IMR-90 (cell line): ENCODE results near the gene MYO10. TPM values are rescaled to one million over a fixed set of nuclear protein-coding genes. Genes with fewer than 3 reads are reported as not detected.

ENCODE experiments used
- ATAC-seq: fragments of 200-7000 bp; cut with Tn5 transposase; 2 replicates; pipeline ENCODE4 v1.9.1; 2020; ENCODE audit warnings: low read depth, mild to moderate bottlenecking, moderate library complexity
- BruUV-seq: library from RNA; stranded (reverse); fragments of 400-500 nt; replicated peaks from 2 replicates; lab custom pipeline; 2021; lab: Mats Ljungman, UMichigan
- CTCF ChIA-PET: fragments of 300-600 bp; formaldehyde crosslinking; extraction: SDS; loops from one replicate; lab custom pipeline; 2021; ENCODE audit warnings: antibody characterized with exemption; lab: Yijun Ruan, JAX
- POLR2A ChIA-PET: fragments of 300-600 bp; sonication (Branson Sonifier 250); formaldehyde crosslinking; loops from one replicate; lab custom pipeline; 2022; ENCODE audit warnings: antibody characterized with exemption; ENCODE audit not compliant: unreplicated experiment; lab: Charles Lee
- DNase-seq: peaks from one replicate; pipeline ENCODE4 v3.0.0; 2013
- H2AFZ ChIP-seq: replicated peaks from 2 replicates; pipeline ENCODE3; 2013; ENCODE audit warnings: low read length, mild to moderate bottlenecking; ENCODE audit not compliant: poor library complexity
- H2AK5ac ChIP-seq: 2 replicates; pipeline ENCODE4 v1.6.1; 2013; ENCODE audit warnings: low read depth, low read length, inconsistent platforms
- H2AK9ac ChIP-seq: replicated peaks from 2 replicates; pipeline ENCODE3; 2013; ENCODE audit warnings: mild to moderate bottlenecking, low read depth, low read length, moderate library complexity; ENCODE audit not compliant: poor library complexity
- H2BK120ac ChIP-seq: 2 replicates; pipeline ENCODE4 v1.6.1; 2013; ENCODE audit warnings: low read depth, low read length, inconsistent platforms
- H2BK15ac ChIP-seq: 3 replicates; pipeline ENCODE4 v1.6.1; 2013; ENCODE audit warnings: low read depth, low read length, inconsistent platforms
- H2BK20ac ChIP-seq: 2 replicates; pipeline ENCODE4 v1.6.1; 2013; ENCODE audit warnings: low read depth, mild to moderate bottlenecking, inconsistent platforms, low read length, moderate library complexity
- H2BK5ac ChIP-seq: 2 replicates; pipeline ENCODE4 v1.6.1; 2013; ENCODE audit warnings: mild to moderate bottlenecking, low read depth, low read length, inconsistent platforms; ENCODE audit not compliant: poor library complexity, severe bottlenecking
- H3K14ac ChIP-seq: replicated peaks from 2 replicates; pipeline ENCODE4 v1.6.1; 2013; ENCODE audit warnings: low read depth, low read length, inconsistent platforms
- H3K18ac ChIP-seq: 2 replicates; pipeline ENCODE4 v1.6.1; 2013; ENCODE audit warnings: low read depth, low read length, control low read depth
- H3K23ac ChIP-seq: 2 replicates; pipeline ENCODE4 v1.6.1; 2013; ENCODE audit warnings: low read depth, low read length, inconsistent platforms
- H3K27ac ChIP-seq: 2 replicates; pipeline ENCODE4 v1.5.1; 2013; ENCODE audit warnings: mild to moderate bottlenecking, control low read depth, low read length; ENCODE audit not compliant: insufficient read depth
- H3K27me3 ChIP-seq: 2 replicates; pipeline ENCODE4 v1.6.1; 2013; ENCODE audit warnings: low read length; ENCODE audit not compliant: control insufficient read depth, insufficient read depth
- H3K36me3 ChIP-seq: 2 replicates; pipeline ENCODE4 v1.6.1; 2013; ENCODE audit warnings: low read length, mixed read lengths; ENCODE audit not compliant: control insufficient read depth, insufficient read depth
- H3K4ac ChIP-seq: 2 replicates; pipeline ENCODE4 v1.6.1; 2013; ENCODE audit warnings: low read depth, low read length, inconsistent platforms
- H3K4me1 ChIP-seq: 2 replicates; pipeline ENCODE4 v1.6.1; 2013; ENCODE audit warnings: low read length, mixed read lengths; ENCODE audit not compliant: control insufficient read depth, insufficient read depth
- H3K4me2 ChIP-seq: 2 replicates; pipeline ENCODE4 v1.6.1; 2013; ENCODE audit warnings: low read depth, mild to moderate bottlenecking, control low read depth, low read length, moderate library complexity
- H3K4me3 ChIP-seq: 2 replicates; pipeline ENCODE4 v1.5.1; 2013; ENCODE audit warnings: low read depth, mild to moderate bottlenecking, control low read depth, low read length, moderate library complexity; ENCODE audit not compliant: insufficient read depth
- H3K56ac ChIP-seq: 2 replicates; pipeline ENCODE4 v1.6.1; 2013; ENCODE audit warnings: low read length, inconsistent platforms; ENCODE audit not compliant: insufficient read depth; ENCODE audit errors: extremely low read depth
- H3K79me1 ChIP-seq, 2 experiments: 2 replicates each; pipeline ENCODE4 v1.6.1; 2013; ENCODE audit warnings: low read length in 2 of 2, inconsistent platforms in 1 of 2, low read depth in 1 of 2
- H3K9ac ChIP-seq: 2 replicates; pipeline ENCODE4 v1.6.1; 2013; ENCODE audit warnings: low read depth, low read length, control low read depth
- H3K9me1 ChIP-seq: 2 replicates; pipeline ENCODE4 v1.6.1; 2013; ENCODE audit warnings: low read length, inconsistent platforms; ENCODE audit not compliant: insufficient read depth
- H3K9me3 ChIP-seq: 2 replicates; pipeline ENCODE4 v1.6.1; 2013; ENCODE audit warnings: low read length; ENCODE audit not compliant: control insufficient read depth, insufficient read depth
- H4K20me1 ChIP-seq: 2 replicates; pipeline ENCODE4 v1.6.1; 2013; ENCODE audit warnings: low read length, inconsistent platforms; ENCODE audit not compliant: insufficient read depth
- H4K5ac ChIP-seq: 2 replicates; pipeline ENCODE4 v1.6.1; 2013; ENCODE audit warnings: mild to moderate bottlenecking, low read depth, low read length, control low read depth
- H4K8ac ChIP-seq, 2 experiments: 2 replicates each; pipeline ENCODE4 v1.6.1; 2013; ENCODE audit warnings: low read depth in 2 of 2, low read length in 2 of 2, control low read depth in 1 of 2, inconsistent platforms in 1 of 2
- H4K91ac ChIP-seq: 2 replicates; pipeline ENCODE4 v1.6.1; 2013; ENCODE audit warnings: low read depth, low read length, inconsistent platforms; ENCODE audit not compliant: insufficient read depth
- BHLHE40 ChIP-seq: fragments of 150-350 bp; IDR thresholded peaks from 2 replicates; pipeline ENCODE4 v1.6.1; 2016; ENCODE audit warnings: mild to moderate bottlenecking, low read depth, low read length
- CEBPB ChIP-seq: IDR thresholded peaks from 2 replicates; pipeline ENCODE4 v1.6.1; 2012; ENCODE audit warnings: low read depth, low read length, improper control_type of control experiment
- CHD1 ChIP-seq: IDR thresholded peaks from 2 replicates; pipeline ENCODE4 v1.6.1; 2012; ENCODE audit warnings: low read depth, low read length, improper control_type of control experiment
- FOS ChIP-seq: fragments of 150-350 bp; IDR thresholded peaks from 2 replicates; pipeline ENCODE4 v1.6.1; 2016; ENCODE audit warnings: low read depth, low read length
- MAFK ChIP-seq: IDR thresholded peaks from 2 replicates; pipeline ENCODE4 v1.6.1; 2012; ENCODE audit warnings: low read depth, low read length, improper control_type of control experiment
- MAZ ChIP-seq: IDR thresholded peaks from 2 replicates; pipeline ENCODE4 v1.6.1; 2012; ENCODE audit warnings: low read depth, mild to moderate bottlenecking, low read length, improper control_type of control experiment, moderate library complexity, borderline replicate concordance
- MXI1 ChIP-seq: IDR thresholded peaks from 2 replicates; pipeline ENCODE4 v1.6.1; 2012; ENCODE audit warnings: low read depth, mild to moderate bottlenecking, low read length, moderate library complexity, borderline replicate concordance
- NFE2L2 ChIP-seq: fragments of 150-350 bp; IDR thresholded peaks from 2 replicates; pipeline ENCODE4 v1.6.1; 2016; ENCODE audit warnings: low read depth, mild to moderate bottlenecking, low read length
- POLR2A ChIP-seq: IDR thresholded peaks from 2 replicates; pipeline ENCODE4 v1.6.1; 2012; ENCODE audit warnings: mild to moderate bottlenecking, low read depth, low read length
- RAD21 ChIP-seq: IDR thresholded peaks from 2 replicates; pipeline ENCODE4 v1.6.1; 2012; ENCODE audit warnings: low read length, improper control_type of control experiment
- RCOR1 ChIP-seq: IDR thresholded peaks from 2 replicates; pipeline ENCODE4 v1.6.1; 2012; ENCODE audit warnings: mild to moderate bottlenecking, low read length, improper control_type of control experiment; ENCODE audit not compliant: insufficient replicate concordance
- RFX5 ChIP-seq: IDR thresholded peaks from 2 replicates; pipeline ENCODE4 v1.8.0; 2012; ENCODE audit warnings: low read depth, mild to moderate bottlenecking, low read length, moderate library complexity
- SMC3 ChIP-seq: fragments of 150-350 bp; IDR thresholded peaks from 2 replicates; pipeline ENCODE4 v1.6.1; 2016; ENCODE audit warnings: low read depth, mild to moderate bottlenecking, antibody characterized with exemption, low read length, moderate library complexity
- WGBS, 2 experiments: methylation state at CpG; one replicate each; pipeline versions ENCODE4 v1.1.5 to v1.1.7; 2013; ENCODE audit warnings: missing lambda C conversion rate in 2 of 2; ENCODE audit not compliant: insufficient read length in 1 of 2; ENCODE audit errors: extremely low coverage in 2 of 2; 5-methylcytosine and 5-hydroxymethylcytosine counted together
- dilution Hi-C: fragments of 300-500 bp; cut with HindIII; formaldehyde crosslinking; loops from one replicate; pipeline ENCODE4 v1.14.3; 2018; ENCODE audit warnings: low sequenced_read_pairs; ENCODE audit not compliant: unreplicated experiment
- in situ Hi-C: fragments of 300-500 bp; cut with MboI; formaldehyde crosslinking; loops from 3 replicates; pipeline ENCODE4 v1.14.3; 2019; ENCODE audit warnings: low sequenced_read_pairs, inconsistent platforms, mixed read lengths
- intact Hi-C: fragments of 100-400 bp; cut with micrococcal nuclease; formaldehyde crosslinking; loops from 2 replicates; pipeline ENCODE4 v1.10.0; 2022
- polyA plus RNA-seq, 3 experiments: library from polyadenylated mRNA; depleted of rRNA; stranded (reverse); fragments of >200 nt; gene quantifications; 2 replicates each; pipeline ENCODE4 v1.2.3, GENCODE V29; 2012; ENCODE audit warnings: low replicate concordance in 1 of 3
- total RNA-seq: library from RNA; depleted of rRNA; stranded (reverse); fragments of >200 nt; gene quantifications from 2 replicates; pipeline ENCODE4 v1.2.3, GENCODE V29; 2012
- TF ChIP-seq, protein P1 (sequence below): conservative IDR thresholded peaks from 2 replicates; pipeline ENCODE4 v1.5.1; 2012; ENCODE audit warnings: mild to moderate bottlenecking, low read depth, low read length, improper control_type of control experiment
- TF ChIP-seq, protein P2 (sequence below): fragments of 150-350 bp; IDR thresholded peaks from 2 replicates; pipeline ENCODE4 v1.6.1; 2017; ENCODE audit warnings: mild to moderate bottlenecking, antibody characterized with exemption, low read length, low read depth
- TF ChIP-seq, protein P3 (sequence below): fragments of 150-350 bp; IDR thresholded peaks from 2 replicates; pipeline ENCODE4 v1.6.1; 2016; ENCODE audit warnings: low read depth, mild to moderate bottlenecking, low read length, moderate library complexity, borderline replicate concordance

MYO10 gene
- total and polyA plus RNA-seq, 2 of the 4 experiments (the other 2 are of a cell fraction): 39.9 to 115 TPM

DNA sequence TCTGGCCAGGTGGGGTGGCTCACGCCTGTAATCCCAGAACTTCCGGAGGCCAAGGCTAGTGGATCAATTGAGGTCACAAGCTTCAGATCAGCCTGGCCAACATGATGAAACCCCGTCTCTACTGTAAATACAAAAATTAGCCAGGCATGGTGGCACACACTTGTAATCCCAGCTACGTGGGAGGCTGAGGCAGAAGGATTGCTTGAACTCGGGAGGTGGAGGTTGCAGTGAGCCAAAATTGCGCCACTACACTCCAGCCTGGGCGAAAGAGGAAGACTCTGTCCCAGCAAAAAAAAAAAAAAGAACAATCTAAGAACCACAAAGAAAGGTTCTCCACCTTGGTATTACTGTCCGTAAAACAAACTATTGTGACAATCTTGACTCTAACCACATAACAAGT lies 9.7 kb downstream of the MYO10 start:
- H2AFZ ChIP-seq: no peak overlapping the region
- H2AK5ac ChIP-seq: no peak overlapping the region
- H3K14ac ChIP-seq: no peak overlapping the region
- TF ChIP-seq, protein P1, sequence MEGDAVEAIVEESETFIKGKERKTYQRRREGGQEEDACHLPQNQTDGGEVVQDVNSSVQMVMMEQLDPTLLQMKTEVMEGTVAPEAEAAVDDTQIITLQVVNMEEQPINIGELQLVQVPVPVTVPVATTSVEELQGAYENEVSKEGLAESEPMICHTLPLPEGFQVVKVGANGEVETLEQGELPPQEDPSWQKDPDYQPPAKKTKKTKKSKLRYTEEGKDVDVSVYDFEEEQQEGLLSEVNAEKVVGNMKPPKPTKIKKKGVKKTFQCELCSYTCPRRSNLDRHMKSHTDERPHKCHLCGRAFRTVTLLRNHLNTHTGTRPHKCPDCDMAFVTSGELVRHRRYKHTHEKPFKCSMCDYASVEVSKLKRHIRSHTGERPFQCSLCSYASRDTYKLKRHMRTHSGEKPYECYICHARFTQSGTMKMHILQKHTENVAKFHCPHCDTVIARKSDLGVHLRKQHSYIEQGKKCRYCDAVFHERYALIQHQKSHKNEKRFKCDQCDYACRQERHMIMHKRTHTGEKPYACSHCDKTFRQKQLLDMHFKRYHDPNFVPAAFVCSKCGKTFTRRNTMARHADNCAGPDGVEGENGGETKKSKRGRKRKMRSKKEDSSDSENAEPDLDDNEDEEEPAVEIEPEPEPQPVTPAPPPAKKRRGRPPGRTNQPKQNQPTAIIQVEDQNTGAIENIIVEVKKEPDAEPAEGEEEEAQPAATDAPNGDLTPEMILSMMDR: no peak
- no peak for TF ChIP-seq CHD1
- no peak for TF ChIP-seq RAD21
- TF ChIP-seq, protein P2, sequence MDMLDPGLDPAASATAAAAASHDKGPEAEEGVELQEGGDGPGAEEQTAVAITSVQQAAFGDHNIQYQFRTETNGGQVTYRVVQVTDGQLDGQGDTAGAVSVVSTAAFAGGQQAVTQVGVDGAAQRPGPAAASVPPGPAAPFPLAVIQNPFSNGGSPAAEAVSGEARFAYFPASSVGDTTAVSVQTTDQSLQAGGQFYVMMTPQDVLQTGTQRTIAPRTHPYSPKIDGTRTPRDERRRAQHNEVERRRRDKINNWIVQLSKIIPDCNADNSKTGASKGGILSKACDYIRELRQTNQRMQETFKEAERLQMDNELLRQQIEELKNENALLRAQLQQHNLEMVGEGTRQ: no peak
- TF ChIP-seq FOS: no peak
- TF ChIP-seq CEBPB: no peak
- no peak for TF ChIP-seq RCOR1
- no peak for TF ChIP-seq MAZ
- TF ChIP-seq NFE2L2: no peak
- no peak for TF ChIP-seq SMC3
- no peak for TF ChIP-seq MXI1
- no peak for TF ChIP-seq MAFK
- TF ChIP-seq, protein P3, sequence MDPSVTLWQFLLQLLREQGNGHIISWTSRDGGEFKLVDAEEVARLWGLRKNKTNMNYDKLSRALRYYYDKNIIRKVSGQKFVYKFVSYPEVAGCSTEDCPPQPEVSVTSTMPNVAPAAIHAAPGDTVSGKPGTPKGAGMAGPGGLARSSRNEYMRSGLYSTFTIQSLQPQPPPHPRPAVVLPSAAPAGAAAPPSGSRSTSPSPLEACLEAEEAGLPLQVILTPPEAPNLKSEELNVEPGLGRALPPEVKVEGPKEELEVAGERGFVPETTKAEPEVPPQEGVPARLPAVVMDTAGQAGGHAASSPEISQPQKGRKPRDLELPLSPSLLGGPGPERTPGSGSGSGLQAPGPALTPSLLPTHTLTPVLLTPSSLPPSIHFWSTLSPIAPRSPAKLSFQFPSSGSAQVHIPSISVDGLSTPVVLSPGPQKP: no peak
- TF ChIP-seq RFX5: no peak
- TF ChIP-seq POLR2A: no peak
- TF ChIP-seq BHLHE40: no peak
- dilution Hi-C loops: no loop called here
- ATAC-seq: no peak
- H3K79me1 ChIP-seq: peaks cover 0 to 47% of the 10 kb centered on the region in 2 experiments; a peak in 2 of 4 replicates
- no peak overlapping the region for H3K4me3 ChIP-seq
- no TSS peak for BruUV-seq
- no peaks in the 10 kb centered on the region for H3K27me3 ChIP-seq
- no peak overlapping the region for H2AK9ac ChIP-seq
- H3K9ac ChIP-seq: no peak overlapping the region
- no peak overlapping the region for H3K18ac ChIP-seq
- H3K56ac ChIP-seq: no peak overlapping the region
- no peak overlapping the region for H4K8ac ChIP-seq
- intact Hi-C loops: no loop called here
- no peak overlapping the region for H2BK5ac ChIP-seq
- no peak overlapping the region for H3K27ac ChIP-seq
- H3K9me3 ChIP-seq: no peaks in the 10 kb centered on the region
- POLR2A ChIA-PET: no interaction called here
- DNase-seq: no peak
- no peak overlapping the region for H2BK15ac ChIP-seq
- H3K4ac ChIP-seq: no peak overlapping the region
- no peak overlapping the region for H3K4me2 ChIP-seq
- CTCF ChIA-PET: interaction anchor here (1.9 kb wide), 1 partner anchor 264 kb away, joined by 5 read pairs; no protein-coding TSS in a partner anchor
- H4K20me1 ChIP-seq: peaks cover 97% of the 10 kb centered on the region
- no peak overlapping the region for H2BK20ac ChIP-seq
- peaks cover 4% of the 10 kb centered on the region; the same call in 1 of the 2 replicates for H3K36me3 ChIP-seq
- H3K4me1 ChIP-seq: peaks cover 13% of the 10 kb centered on the region
- H3K9me1 ChIP-seq: peaks cover 21% of the 10 kb centered on the region
- H4K91ac ChIP-seq: no peak overlapping the region
- in situ Hi-C loops: no loop called here
- H4K5ac ChIP-seq: no peak overlapping the region
- 100% methylated on average over 1 of the region's 8 CpGs; no CpG with 5 or more reads in 1 of the 2 experiments for WGBS, 2 experiments
- H2BK120ac ChIP-seq: no peak overlapping the region
- H3K23ac ChIP-seq: no peak overlapping the region
